Activated T-cell treated with anti-CD3 and anti-CD28 coated beads for 48 hours (primary cell): Measurements from ENCODE around the gene CDCA3.
"Not testable (repeated sequence)": the region's sequence is repeated elsewhere in the genome, so short reads cannot be mapped to it uniquely, and the experiment has no call there.

ENCODE experiments used
- DNase-seq: peaks from one replicate; pipeline ENCODE4 v3.0.0-alpha.2; 2020; ENCODE audit warnings: low read depth

CDCA3 gene

DNA sequence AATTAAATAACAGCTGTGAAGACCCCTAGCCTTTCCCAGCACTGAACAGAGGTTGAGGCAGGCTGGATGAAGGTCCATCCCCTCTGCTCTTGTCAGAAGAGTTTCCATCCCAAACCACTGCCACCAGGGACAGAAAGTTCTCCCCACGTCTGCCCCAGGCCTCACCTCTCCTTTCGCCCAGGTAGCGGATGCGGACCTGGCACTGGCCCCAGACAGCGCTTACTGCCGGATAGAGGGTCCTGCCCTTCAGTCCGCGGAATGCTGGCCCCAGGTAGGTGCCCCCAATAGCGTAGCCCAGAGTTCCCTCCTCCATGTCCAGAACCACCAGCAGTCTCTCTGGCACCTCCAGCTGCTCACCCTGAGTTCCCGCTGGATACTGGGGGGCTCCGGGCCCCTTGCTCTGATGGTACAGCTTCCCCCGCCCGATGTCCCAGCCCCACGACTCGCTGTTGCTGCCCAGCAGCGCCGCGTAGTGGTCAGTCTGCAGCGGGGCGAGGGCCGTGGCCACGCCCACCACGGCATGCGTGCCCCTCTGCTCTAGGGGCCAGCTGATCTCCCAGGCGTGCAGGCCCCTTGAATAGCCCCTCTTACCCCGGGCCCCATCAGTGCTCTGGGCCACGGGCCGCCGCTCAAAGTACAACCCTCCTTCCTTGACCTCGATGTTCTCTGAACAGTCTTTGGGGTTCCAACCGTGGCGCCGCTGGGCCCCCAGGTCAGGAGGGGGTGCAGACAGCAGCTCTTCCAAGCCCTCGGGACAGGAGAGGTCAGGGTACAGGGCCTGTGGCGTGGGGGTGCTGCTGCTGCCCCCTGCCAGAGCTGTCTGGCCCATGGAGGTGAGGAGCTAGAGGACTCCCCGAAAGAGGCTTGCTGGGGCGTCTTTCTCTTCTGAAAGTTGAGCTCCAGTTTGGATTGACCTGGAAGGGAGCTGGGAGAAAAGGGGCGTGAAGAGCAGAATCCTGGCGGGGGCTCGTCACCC, 21.3 kb upstream of the CDCA3 start:
- peak; percentile 85 for DNase-seq

DNA sequence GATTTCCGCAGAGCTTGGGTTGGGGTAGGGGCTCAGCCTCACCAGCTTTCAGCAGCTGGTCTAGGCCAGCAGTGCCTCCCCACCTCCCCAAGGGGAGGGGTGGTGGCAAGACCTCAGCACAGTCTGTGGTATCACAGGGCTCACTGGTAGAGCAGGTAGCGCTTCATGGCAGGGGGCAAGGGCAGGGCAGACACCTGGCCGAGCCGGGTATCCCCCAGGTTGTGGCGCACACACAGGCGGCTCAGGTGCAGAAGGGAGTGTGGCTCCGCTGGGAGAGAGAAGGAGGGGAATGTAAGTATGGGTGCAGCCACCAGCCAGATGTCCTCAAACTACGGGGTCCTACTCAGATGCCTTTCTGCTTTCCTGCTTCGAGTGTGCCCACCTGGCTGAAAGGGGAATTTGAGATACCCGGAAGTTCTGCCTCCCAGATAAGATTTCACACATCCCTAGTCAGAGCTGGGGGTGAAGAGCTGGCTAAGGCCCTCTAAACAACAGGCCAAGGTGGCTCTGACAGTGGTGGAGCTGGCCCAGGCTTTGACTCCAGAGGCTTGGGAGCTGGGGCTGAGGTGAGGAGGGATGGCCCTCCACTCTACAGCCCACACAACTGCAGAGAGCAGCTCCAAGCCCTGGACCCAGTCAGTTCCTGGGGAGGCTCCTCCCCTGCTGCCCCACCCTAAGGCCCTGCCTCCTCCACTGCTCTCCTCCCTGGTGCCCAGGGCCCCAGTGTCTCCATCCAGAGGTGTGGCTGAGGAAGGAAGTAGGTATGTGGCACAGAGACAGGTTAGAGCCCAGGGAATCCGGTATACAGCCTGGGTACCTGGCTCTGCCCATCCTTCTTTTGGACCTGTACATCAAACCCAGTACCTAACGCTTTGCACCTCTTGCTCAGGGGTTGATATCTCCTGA, 20.2 kb upstream of the CDCA3 start:
- DNase-seq: peak; percentile 52

DNA sequence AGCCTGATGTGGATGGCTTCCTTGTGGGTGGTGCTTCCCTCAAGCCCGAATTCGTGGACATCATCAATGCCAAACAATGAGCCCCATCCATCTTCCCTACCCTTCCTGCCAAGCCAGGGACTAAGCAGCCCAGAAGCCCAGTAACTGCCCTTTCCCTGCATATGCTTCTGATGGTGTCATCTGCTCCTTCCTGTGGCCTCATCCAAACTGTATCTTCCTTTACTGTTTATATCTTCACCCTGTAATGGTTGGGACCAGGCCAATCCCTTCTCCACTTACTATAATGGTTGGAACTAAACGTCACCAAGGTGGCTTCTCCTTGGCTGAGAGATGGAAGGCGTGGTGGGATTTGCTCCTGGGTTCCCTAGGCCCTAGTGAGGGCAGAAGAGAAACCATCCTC, 19.2 kb upstream of the CDCA3 start:
- DNase-seq: not testable (repeated sequence)

DNA sequence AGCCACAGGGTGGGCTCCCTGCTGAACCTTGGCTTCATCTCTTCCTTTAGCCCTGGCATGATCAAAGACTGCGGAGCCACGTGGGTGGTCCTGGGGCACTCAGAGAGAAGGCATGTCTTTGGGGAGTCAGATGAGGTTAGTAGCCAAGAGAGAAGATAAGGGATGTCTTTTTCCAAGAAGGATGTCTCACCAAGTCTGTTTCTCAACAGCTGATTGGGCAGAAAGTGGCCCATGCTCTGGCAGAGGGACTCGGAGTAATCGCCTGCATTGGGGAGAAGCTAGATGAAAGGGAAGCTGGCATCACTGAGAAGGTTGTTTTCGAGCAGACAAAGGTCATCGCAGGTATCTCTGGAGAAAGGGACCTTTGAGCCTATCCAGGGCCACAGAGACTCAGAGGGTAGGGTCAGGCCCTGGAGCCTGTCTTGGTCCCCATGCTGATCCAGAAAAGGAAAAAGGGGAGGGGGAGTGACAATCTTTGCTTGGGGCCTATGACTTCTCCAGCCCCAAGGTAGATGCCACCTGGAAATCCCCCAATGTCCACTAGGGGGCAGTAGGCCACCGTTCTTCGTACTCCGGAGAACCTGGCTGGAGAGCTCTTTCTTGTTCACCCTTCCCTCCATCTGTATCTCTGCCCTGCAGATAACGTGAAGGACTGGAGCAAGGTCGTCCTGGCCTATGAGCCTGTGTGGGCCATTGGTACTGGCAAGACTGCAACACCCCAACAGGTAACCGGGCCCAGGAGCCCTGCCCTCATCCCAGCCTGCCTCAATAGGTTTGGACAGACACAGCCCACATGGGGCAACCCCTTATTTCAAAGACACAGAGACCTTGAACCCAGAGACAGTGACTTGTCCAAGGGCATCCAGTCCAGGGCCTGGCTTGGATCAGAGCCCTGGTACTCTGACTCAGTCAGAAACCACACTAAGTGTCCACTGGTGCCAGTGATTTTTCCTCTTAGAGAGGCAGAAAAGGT, 18.2 kb upstream of the CDCA3 start:
- peak; percentile 74 for DNase-seq

DNA sequence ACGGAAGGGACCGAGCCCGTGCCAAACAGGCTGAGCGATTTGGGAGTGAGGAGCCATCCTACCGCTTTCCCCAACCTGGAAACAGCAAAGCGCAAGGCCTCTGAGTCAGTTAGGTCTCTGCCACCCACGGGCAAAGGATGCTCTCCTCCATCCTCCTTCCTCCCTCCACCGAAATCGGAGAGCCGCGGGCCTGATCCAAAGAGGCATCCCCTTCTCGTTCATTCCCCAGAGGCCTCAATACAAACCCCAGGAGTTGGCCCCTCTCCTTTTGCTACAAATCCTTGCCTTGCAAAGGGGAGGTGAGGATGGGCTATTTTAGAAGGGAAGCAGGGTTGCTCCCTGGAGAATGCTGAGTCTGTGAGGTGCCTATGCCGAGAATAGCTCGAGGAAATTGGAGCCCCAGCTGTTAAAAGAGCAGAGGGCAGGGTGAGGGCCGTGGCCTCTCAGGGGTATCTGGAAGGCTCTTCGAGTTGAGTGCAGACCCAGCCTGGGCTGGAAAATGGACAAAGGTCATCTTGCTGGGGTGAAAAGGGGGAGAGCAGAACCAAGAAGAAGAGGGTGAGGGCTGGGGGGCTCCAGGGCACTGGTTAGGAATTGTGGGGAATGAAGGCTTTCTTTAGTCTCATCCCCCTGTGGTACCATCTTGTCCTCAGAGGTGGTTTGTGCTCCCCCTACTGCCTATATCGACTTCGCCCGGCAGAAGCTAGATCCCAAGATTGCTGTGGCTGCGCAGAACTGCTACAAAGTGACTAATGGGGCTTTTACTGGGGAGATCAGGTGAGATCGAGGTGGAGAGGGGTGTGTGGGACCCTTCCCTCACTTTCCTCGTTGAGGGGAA, 17.3 kb upstream of the CDCA3 start:
- DNase-seq: no peak

GRCh38 chr12:6867413-6868210, 16.5 kb upstream of the CDCA3 start, which contains the start of gene TPI1:
TSS of gene TPI1 (plus strand) at chr12:6867531. CDS start at chr12:6867567, 36 bp downstream.
- DNase-seq: peak; percentile 80

DNA sequence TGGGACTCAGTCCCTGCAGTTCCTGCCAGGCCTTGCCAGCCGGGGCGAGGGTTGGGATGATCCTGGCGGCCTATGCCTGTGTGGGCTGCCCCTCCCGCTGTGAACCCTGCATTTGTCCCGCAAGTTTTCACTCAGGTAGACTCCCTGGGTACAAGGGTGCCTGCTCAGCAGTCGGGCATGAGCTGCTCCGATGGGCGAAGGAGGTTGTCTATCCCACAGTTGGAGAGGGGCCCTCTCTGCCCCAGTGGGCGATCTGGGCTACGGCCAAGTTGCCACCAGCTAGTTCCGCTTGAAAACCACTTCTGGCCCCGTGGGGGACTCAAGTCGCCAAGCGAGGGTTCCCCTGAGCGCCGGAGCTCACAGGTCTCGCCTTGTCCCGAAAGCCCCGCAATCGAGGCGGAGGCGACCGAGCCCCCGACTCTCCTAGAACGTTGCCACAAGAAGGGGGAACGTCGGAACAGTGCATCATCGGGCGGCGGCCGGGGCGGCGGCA, 15.9 kb upstream of the CDCA3 start:
- no peak for DNase-seq

DNA sequence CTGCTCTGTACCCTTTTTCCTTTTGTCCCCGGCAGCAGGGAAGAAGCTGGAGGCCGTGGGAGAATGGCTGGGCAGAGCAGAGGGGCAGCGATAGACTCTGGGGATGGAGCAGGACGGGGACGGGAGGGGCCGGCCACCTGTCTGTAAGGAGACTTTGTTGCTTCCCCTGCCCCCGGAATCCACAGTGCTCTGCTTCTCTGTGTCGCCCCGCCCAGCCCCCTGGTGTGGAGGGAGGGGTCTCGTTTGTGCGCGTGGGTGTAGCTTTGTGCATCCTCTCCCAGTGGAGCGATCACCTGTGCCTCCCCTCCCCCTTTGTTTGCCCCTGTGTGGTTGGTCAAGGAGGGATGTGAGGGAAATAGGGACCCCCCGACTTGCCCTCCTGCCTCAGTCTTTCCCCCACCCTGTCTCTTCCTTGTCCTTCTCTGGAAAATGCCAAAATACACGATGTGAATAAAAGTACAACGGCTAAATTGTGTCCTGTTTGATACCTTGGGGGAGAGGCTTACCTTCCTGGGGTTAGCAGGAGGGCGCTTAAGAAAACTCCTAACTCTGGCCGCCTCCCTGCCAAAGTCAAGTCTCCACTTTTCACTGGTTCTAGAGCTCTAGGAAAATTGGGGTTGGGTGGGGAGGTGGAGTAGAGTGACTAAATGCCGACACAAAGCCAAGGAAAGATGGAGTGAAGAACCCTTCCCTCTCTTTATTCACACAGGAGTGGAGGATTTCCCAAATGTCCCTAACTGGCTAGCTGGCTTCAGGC, 15.3 kb upstream of the CDCA3 start:
- DNase-seq: no peak

- DNase-seq: not testable (repeated sequence)
Measured at GRCh38 chr12:6865307-6865706, 14.2 kb upstream of the CDCA3 start.

GRCh38 chr12:6863586-6864321, 12.7 kb upstream of the CDCA3 start:
- no peak for DNase-seq

DNA sequence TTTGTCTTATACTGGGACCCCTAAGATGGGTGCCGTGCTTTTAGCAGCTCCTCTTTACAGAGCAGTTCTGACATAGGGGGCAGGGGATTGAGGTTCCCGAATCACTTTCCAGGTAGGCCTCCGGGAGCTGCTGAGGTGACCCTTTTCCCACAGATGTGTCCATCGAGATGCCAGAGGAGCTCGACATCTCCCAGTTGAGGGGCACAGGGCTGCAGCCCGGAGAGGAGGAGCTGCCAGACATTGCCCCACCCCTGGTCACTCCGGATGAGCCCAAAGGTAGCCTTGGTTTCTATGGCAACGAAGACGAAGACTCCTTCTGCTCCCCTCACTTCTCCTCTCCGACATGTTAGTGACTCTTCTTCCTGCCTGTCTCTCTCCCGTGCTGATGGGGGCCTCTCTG, 11.9 kb upstream of the CDCA3 start:
- DNase-seq: no peak

DNA sequence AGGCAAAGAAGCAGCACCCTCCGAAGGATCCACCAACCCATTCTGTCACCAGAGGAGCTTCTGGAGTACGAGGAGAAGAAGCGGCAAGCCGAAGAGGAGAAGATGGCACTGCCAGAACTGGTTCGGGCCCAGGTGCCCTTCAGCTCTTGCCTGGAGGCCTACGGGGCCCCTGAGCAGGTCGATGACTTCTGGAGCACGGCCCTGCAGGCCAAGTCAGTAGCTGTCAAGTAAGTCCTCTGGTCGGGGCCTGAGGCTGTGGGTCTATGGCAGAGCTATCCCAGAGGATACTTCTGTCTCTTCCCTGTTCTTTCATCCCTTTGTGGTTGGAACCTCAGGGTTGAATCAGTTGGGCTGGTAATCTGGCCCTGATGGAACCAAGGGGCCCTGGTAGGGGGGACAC, 10.3 kb upstream of the CDCA3 start:
- DNase-seq: no peak

DNA sequence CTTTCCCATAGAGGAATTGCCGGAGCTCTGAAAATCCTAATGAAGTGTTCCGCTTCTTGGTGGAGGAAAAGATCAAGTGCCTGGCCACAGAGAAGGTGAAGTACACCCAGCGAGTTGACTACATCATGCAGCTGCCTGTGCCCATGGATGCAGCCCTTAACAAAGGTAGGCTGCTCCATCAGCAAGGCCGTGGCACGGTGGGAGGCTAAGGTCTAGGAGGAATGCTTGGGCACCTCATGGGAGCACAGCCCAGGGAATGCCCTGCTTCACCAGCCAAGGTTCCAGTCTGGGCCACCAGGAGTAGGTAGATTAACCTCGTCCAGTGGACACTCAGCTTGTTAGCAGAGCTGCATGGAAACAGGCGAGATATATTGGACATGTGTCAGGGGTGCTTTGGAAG, 9.9 kb upstream of the CDCA3 start:
- DNase-seq: no peak

DNA sequence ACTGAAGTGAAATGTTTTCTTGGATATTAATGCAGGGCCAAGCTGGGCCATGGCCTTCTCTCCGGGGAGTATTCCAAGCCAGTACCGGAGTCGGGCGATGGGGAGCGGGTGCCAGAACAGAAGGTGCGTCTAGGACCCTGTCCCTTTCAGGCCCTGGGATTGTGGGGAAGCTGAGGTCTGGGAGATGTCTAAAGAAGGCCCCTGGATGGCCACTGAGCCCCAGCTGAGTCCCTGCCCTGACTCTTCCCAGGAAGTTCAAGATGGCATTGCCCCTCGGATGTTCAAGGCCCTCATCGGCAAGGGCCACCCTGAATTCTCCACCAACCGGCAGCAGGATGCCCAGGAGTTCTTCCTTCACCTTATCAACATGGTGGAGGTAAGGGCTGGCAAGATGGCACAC, 9.0 kb upstream of the CDCA3 start:
- no peak for DNase-seq

- DNase-seq: no peak
Measured at GRCh38 chr12:6858799-6859198, 7.7 kb upstream of the CDCA3 start.

GRCh38 chr12:6855322-6855721, 4.2 kb upstream of the CDCA3 start:
- no peak for DNase-seq

GRCh38 chr12:6854036-6854435, 3.0 kb upstream of the CDCA3 start:
- DNase-seq: no peak

- DNase-seq: no peak
Measured at GRCh38 chr12:6853626-6854025, 2.5 kb upstream of the CDCA3 start.
